ENCODE data around the gene SNTG2. TPM values are rescaled to one million over a fixed set of nuclear protein-coding genes. Genes with fewer than 3 reads are reported as not detected.

Gene SNTG2
- total RNA-seq, 2 donors from 2014 or later, result 0.72 to 1.0 TPM

GRCh38 chr2:1373830-1374229 is 423.2 kb downstream of the SNTG2 start:
- Histone ChIP-seq H3K9ac (ENCODE audit: low read depth in 2 of 2, low read length in 2 of 2) (no peak overlapping the region), H3K4me1 (no peaks in the 10 kb centered on the region), H3K27me3 (no peaks in the 10 kb centered on the region), H3K27ac (no peak overlapping the region), H3K9me3 (no peaks in the 10 kb centered on the region), H3K36me3 (no peaks in the 10 kb centered on the region), H3K4me3 (no peak overlapping the region)
- no peak for DNase-seq
- intact Hi-C loops (cut with DNase I), result no loop called here
- TF ChIP-seq, protein P1, sequence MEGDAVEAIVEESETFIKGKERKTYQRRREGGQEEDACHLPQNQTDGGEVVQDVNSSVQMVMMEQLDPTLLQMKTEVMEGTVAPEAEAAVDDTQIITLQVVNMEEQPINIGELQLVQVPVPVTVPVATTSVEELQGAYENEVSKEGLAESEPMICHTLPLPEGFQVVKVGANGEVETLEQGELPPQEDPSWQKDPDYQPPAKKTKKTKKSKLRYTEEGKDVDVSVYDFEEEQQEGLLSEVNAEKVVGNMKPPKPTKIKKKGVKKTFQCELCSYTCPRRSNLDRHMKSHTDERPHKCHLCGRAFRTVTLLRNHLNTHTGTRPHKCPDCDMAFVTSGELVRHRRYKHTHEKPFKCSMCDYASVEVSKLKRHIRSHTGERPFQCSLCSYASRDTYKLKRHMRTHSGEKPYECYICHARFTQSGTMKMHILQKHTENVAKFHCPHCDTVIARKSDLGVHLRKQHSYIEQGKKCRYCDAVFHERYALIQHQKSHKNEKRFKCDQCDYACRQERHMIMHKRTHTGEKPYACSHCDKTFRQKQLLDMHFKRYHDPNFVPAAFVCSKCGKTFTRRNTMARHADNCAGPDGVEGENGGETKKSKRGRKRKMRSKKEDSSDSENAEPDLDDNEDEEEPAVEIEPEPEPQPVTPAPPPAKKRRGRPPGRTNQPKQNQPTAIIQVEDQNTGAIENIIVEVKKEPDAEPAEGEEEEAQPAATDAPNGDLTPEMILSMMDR (IDR thresholded peaks at IDR 0.05), result no peak

GRCh38 chr2:1374287-1374686 is 423.6 kb downstream of the SNTG2 start:
- no peaks in the 10 kb centered on the region for H3K27me3 ChIP-seq
- no peak overlapping the region for H3K4me3 ChIP-seq
- intact Hi-C loops (cut with DNase I), result no loop called here
- H3K27ac ChIP-seq, result no peak overlapping the region
- no peaks in the 10 kb centered on the region for H3K4me1 ChIP-seq
- H3K9me3 ChIP-seq, result no peaks in the 10 kb centered on the region
- H3K36me3 ChIP-seq, result no peaks in the 10 kb centered on the region
- no peak overlapping the region for H3K9ac ChIP-seq (ENCODE audit: low read depth in 2 of 2, low read length in 2 of 2)
- TF ChIP-seq, protein P1 (IDR thresholded peaks at IDR 0.05), result no peak
- no peak for DNase-seq

DNA sequence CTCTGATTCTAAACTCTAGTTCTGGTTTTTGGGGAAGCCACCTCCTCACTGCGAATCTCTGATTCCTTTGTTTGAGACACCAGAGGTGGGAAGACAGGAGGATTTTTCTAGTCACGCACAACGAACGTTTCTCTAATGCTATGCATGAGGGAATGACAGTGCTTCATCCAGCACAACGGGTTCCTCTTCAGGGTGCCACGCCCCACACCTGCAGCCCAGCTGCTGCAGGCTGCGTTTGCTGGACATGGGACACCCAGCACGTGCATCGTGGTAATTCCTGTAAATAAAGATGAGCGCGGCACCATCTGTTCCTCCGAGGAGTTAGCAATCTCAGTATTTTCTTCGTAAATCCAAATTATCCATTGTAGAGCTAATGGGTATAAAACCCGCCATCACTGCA is 425.1 kb downstream of the SNTG2 start:
- H3K27me3 ChIP-seq, result no peaks in the 10 kb centered on the region
- intact Hi-C loops (cut with DNase I), result no loop called here
- H3K27ac ChIP-seq, result no peak overlapping the region
- no peaks in the 10 kb centered on the region for H3K4me1 ChIP-seq
- H3K4me3 ChIP-seq, result no peak overlapping the region
- TF ChIP-seq, protein P1 (IDR thresholded peaks at IDR 0.05), result no peak
- no peak for DNase-seq
- no peaks in the 10 kb centered on the region for H3K36me3 ChIP-seq
- no peak overlapping the region for H3K9ac ChIP-seq (ENCODE audit: low read depth in 2 of 2, low read length in 2 of 2)
- H3K9me3 ChIP-seq, result no peaks in the 10 kb centered on the region

DNA sequence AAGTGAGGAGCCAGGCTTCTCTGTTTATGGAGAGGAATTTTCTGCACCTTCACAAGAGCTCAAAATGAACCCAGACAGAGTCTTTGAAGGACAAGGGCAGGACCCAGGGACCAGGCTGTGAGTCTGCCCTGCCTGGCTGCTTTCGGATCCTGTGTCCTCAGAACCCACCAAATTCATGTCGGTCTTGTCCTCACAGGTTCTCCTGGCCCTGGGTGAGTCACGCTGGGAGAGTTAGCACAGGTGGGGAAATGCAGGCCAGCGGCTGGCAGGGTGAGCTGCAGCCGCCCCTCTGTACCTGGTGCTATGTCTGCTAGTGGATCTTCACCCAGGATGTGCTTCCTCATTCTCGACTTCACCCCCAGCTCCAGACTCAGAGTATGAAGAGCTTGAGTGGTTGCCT is 426.8 kb downstream of the SNTG2 start:
- TF ChIP-seq, protein P1 (IDR thresholded peaks at IDR 0.05), result no peak
- H3K9me3 ChIP-seq, result no peaks in the 10 kb centered on the region
- no peak overlapping the region for H3K9ac ChIP-seq (ENCODE audit: low read depth in 2 of 2, low read length in 2 of 2)
- no peak for DNase-seq
- H3K36me3 ChIP-seq, result no peaks in the 10 kb centered on the region
- H3K27ac ChIP-seq, result no peak overlapping the region
- no peak overlapping the region for H3K4me3 ChIP-seq
- no peaks in the 10 kb centered on the region for H3K27me3 ChIP-seq
- intact Hi-C loops (cut with DNase I), result no loop called here
- H3K4me1 ChIP-seq, result no peaks in the 10 kb centered on the region

DNA sequence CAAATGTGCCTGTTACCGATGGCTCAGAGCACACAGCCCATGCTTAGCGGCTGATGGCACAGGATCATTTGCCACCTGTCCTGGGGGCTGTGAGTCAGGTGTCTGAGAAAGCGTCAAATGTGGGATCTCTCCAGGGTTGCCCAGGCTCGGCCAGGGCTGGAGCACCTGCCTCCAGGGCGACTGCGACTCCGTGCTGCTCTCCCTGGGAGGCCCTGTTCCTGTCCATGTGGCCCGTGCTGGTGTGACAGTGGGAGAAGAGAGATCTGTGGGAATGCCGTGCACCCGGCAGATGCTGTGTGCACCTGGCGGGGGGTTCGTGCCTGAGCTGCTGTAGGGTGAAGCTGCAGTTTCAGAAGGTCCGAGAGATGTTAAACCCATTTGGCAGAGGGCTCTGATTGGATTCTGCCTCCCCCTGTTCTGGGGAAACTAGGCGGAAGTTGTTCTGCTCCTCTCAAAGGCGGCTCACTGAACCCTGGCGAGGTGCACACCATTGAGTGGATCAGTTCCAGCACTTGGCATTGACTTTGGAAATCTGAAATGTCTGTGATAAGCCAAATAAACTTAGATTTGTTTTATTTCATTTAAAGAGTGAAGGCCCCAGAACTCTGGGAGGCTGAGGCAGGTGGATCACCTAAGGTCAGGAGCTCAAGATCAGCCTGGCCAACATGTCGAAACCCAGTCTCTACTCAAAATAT is 428.0 kb downstream of the SNTG2 start:
- H3K9ac ChIP-seq (ENCODE audit: low read depth in 2 of 2, low read length in 2 of 2), result no peak overlapping the region
- TF ChIP-seq, protein P1 (IDR thresholded peaks at IDR 0.05), result no peak
- no peaks in the 10 kb centered on the region for H3K36me3 ChIP-seq
- DNase-seq, result no peak
- H3K9me3 ChIP-seq, result no peaks in the 10 kb centered on the region
- intact Hi-C loops (cut with DNase I), result no loop called here
- no peaks in the 10 kb centered on the region for H3K27me3 ChIP-seq
- H3K4me1 ChIP-seq, result no peaks in the 10 kb centered on the region
- no peak overlapping the region for H3K4me3 ChIP-seq
- no peak overlapping the region for H3K27ac ChIP-seq
